Measurements from ENCODE around the gene SHANK2.

Gene SHANK2
- 0 to 0.07 reads per million in 2 donors for total RNA-seq

GRCh38 chr11:71252269-71252769, at the start of gene SHANK2:
SHANK2 (minus strand) TSS chr11:71252577; CDS start chr11:71147326, 105,251 bp downstream.
- no peak for DNase-seq

DNA sequence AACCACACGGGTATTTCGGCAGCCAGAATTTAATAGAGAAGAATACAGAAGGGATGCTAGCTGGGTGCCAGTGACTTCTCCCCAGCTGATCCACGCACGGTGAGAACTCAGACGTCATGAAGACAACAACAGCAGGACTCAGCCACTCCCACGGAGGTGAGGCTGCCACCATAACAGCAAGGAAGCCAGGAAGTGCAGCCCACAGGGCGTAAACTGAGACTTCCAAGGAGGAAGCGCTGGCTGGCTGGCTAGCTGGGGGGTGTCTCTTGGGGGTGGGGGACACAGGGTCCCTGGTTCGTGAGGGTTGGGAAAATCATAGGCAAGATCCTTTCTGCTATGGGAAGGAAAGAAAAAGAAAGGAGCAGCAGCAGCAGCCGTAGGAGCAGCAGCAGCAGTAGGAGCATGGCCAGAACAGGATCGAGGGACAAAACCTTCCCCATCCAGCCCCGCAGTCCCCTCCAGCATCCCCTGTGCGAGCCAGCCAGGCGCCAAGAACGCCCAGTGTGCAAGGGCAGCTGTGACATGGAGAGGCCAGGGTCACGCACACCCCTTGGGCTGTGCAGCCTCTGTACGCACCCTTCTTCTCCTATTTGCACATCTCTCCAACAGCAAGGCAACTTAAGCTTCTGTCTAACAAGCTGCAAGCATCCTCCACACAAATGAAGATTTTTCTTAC, 49.6 kb upstream of the SHANK2 start:
- no peak for DNase-seq

GRCh38 chr11:71301046-71301857, 48.9 kb upstream of the SHANK2 start:
- DNase-seq = no peak

- DNase-seq = no peak
These were observed 47.8 kb upstream of the SHANK2 start for GRCh38 chr11:71300187-71300586.

DNA sequence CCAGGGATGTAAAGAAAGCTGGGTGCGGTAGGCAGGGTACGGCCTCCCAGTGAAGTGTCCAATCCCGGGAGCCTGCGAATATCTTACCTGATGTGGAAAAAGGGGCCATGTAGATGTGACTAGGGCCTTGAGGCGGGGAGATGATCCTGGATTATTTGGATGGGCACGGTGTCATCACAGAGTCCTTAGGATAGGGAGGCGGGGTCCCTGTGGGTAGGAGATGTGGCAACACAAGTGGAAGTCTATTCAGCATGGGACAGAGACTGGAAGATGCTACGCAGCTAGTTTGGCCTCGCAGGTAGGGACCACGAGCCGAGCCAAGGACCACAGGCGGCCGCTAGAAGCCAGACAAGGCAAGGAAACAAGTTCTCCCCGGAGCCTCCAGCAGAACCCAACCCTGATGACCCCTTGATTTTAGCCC, 46.4 kb upstream of the SHANK2 start:
- no peak for DNase-seq

GRCh38 chr11:71298016-71298550, 45.7 kb upstream of the SHANK2 start:
- DNase-seq = no peak

DNA sequence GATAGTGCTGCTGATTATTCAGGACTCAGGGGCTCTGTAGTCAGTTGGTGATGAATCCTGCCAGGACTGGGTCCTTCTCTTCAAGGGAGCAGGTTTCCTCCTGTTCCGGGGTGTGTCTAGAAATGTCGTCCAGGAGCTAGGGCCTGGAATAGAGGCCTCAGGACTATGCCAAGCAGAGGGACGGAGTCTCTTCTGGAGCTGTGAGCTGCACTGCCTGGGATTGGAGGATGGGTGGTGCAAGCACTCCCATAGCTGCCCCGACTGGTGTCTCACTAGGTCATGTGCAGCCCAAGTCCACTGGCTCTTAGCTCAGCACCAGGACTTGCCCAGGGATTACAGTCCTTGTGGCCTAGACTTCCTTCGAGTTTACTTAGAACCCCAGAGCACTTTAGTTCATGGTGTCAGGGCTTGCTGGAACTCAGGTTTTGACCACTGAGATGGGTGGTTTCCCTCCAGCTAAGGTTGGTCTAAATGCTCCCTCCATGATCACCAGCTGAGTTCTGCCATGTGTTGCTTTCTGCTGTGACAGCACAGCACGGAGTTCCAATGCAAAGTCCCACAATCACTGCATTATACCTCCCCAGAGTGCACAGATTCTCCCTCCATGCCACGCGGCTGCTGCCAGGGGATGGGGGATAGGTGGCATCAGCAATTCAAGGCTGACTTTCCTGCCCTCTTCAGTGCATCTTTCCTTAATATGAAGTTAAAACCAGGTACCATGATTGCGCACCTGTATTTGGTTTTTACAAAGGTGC, 42.6 kb upstream of the SHANK2 start:
- DNase-seq = no peak

- no peak for DNase-seq
These were observed 41.8 kb upstream of the SHANK2 start for GRCh38 chr11:71293961-71294782.

- DNase-seq = no peak
These were observed 34.6 kb upstream of the SHANK2 start for GRCh38 chr11:71286701-71287643.

DNA sequence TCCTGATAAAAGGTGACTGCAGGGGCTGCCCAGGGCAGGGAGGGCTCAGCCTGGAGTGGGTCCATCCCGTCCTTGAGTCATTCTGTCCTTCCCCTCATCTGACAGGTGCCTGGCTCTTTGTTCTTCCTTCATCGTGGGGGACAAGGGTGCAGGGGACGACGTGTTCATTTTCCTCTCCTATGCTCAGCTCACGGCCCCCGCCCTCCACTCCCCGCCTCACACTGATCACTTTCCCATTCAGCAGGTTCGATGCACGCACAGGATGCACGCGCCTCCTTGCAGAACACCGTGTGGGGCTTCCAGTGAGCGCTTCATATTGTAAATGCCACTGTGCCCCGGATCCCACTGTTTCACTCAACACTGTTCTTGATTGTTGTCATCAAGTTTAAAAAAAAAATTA, 32.7 kb upstream of the SHANK2 start:
- DNase-seq = no peak

- no peak for DNase-seq
These were observed 32.2 kb upstream of the SHANK2 start for GRCh38 chr11:71284525-71285092.

GRCh38 chr11:71283971-71284441, 31.6 kb upstream of the SHANK2 start:
- DNase-seq = no peak

DNA sequence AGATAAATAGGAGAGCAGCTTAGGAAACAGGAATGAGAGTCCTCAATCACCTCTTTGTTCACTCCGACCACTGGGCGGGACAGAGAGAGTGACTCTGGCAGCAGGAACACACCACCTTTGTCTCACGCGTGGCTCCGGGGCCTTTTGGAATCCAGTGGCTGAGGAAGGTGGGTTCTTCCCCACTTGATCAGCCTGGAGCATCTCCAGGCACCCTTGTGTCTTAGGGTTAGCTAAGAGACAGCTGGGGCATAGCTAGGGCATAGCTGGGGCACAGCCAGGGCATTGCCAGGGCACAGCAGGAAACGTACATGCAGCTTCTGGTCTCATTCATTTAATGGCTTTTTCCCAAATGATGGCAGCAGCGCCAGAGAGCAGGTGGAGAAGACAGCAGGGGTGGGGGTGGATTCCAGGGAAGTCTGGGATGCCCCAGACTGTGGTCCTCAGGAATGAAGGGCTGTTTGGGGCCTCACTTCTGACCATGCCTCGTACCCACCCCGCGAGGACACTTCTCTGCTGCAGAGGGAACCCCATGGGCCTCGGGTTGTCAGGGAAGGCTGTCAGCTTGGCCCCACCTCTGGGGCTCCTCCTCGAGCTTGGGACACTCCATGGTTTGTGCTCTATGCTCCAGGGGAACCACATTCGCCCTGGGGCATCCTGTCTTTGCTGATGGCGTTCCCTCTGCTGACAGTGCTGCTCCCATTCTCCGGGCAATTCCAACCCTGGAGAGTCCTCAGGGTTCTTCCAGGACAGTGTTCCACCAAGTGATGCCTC, 30.4 kb upstream of the SHANK2 start:
- DNase-seq = no peak

GRCh38 chr11:71281831-71282230, 29.5 kb upstream of the SHANK2 start:
- no peak for DNase-seq

DNA sequence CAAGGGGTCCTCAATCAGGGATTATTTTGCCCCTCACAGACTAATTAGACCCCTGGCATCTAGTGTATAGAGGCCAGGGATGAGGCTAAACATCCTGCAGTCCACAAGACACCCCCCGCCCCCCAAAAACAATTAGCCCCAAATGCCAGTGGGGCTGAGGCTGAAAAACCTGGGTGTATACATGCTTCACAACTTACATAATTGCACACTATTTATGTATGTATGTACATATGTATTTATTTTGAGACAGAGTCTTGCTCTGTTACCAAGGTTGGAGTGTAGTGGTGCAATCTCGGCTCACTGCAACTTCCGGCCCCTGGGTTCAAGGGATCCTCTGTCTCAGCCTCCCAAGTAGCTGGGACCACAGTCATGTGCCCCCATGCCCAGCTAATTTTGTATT, 28.8 kb upstream of the SHANK2 start:
- DNase-seq = no peak

DNA sequence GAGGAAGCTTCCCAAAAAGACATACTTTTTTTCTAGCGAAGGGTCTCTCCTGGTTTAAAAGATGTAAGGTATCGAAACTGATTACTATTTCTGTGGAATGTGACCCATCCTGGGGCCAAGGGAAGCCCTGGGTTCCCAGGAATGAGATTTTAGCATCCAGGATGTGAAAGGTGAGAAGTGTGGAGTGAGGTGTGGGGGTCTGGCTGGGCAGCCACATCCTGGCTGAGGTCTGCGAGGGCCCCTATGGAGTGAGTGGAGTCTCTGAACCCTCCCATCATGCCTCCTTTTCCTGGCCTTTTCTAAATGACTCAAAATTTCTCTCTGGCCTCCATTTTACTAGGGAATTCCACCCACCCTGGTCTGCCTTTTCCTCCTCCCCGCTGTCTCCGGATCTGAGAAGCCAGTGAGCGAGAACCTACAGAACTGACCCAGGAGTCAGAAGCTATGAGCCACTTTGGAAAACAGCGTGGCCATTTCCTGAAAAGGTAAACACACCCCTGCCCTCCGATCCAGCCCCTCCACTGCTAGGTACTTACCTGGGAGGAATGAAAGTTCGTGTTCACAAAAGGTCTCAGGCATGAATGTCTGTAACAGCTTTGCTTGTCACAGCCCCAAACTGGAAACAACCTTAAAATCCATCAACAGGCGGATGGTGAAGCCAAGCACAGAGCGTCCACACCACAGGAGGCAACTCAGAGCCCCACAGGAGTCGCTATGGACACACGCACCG, 27.7 kb upstream of the SHANK2 start:
- DNase-seq = no peak

DNA sequence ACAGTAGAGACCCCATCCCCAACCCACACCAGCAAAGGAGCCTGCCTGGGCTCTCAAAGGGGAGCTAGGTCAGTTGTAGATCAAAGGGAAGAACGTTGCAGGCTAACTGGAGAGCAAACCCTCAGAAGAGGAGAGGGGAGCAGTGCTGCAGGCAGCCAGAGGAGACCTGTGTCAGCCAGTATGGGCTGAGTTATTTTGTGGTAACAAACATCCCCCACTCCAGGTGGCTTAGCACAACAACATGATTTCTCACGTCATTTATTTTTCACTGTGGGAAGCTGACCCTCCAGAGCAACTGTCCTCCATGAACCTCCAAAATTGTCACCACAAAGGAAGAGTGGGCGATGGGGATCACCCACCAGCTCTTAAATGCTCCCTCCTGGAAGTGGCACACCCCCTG, 19.8 kb upstream of the SHANK2 start:
- no peak for DNase-seq

DNA sequence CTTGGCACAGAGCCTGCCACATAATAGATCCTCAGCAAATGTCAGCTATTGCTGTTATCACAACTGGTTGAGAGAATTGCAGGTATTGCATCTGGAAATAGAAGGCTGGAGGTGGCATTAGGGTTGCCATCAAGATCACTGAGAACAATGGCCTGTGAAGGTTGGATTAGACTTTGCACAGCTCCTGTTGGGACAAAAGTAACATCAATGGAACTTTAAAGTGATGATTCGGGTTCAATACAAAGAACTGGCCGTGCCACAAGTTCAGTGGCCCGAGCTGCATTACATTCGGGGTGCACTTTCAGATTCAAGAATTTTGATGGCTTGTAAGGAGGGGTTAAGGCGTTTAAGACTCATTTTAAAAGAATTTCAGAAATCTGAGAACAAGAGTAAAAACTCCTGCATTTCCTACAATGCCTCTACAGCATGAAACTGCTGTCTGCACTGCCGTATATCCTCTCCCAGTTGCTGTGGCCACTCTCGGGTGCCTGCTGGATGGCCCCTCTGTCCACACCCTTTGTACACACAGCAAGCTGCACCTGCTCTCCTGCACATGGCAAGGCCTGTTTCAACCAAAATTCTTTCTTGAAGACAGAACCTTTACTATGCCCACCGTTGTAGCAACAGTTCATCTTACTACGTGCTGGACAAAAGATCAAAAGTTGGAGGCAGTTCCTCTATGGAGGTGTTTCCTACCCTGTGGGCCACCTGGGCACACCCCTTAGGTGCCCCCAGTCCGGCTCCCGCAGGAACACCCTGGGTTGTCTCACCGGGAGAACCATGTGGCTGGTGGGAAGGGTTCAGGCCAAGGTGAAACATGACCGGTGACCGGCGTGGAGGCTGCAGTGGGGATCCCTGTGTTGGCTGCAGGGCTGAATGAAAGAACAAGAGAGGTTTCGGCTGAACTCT, 17.5 kb upstream of the SHANK2 start:
- no peak for DNase-seq
